ENCODE results near the gene HAX1. TPM values are rescaled to one million over a fixed set of nuclear protein-coding genes. Genes with fewer than 3 reads are reported as not detected.

HAX1 gene
- total and polyA plus RNA-seq, 10 of the 15 experiments (the other 5 are each of a cell fraction or from before 2014, with no cell fraction given): 95.3 to 288 (median 147) TPM

GRCh38 chr1:154324669-154325582, 52.5 kb downstream of the HAX1 start, which contains the start of gene ATP8B2:
Gene ATP8B2, plus strand, starts transcription at chr1:154325525. Its CDS starts 2,617 bp downstream, at chr1:154328142.
- H3K4me1 ChIP-seq (ENCODE audit: control insufficient read depth, insufficient read depth, low read length): peaks cover 23% of the 10 kb centered on the region
- DNase-seq (ENCODE audit: low read depth, low spot score) (no peak), ATAC-seq (peak; percentile 74), FAIRE-seq (peak; percentile 66)
- H3K36me3 ChIP-seq (ENCODE audit: control insufficient read depth in 2 of 2, insufficient read depth in 2 of 2, low read length in 1 of 2): no peaks in the 10 kb centered on the region
- no TSS peak for BruUV-seq (replicated peaks)
- CTCF ChIA-PET: interaction anchor here (0.9 to 6.7 kb wide), 13 partner anchors 10 to 222 kb away, joined by 3 to 104 read pairs (median 4); no protein-coding TSS in a partner anchor
- 1% methylated on average over 33 of the region's 56 CpGs for WGBS (ENCODE audit: insufficient coverage, insufficient replicate concordance, low lambda C conversion rate, missing lambda C conversion rate)
- SMC1A ChIA-PET (ENCODE audit: uncharacterized antibody, unreplicated experiment): interaction anchor here (1.1 to 4.2 kb wide), 2 partner anchors 10 to 11 kb away, joined by 4 to 39 read pairs; no protein-coding TSS in a partner anchor
- RAD21 ChIA-PET (ENCODE audit: unreplicated experiment): interaction anchor here (1.0 to 3.8 kb wide), 5 partner anchors 10 to 157 kb away, joined by 3 to 43 read pairs (median 5); no protein-coding TSS in a partner anchor
- H3K9me3 ChIP-seq (replicated peaks; ENCODE audit: control insufficient read depth, insufficient read depth, low read length): no peaks in the 10 kb centered on the region
- POLR2A ChIA-PET: interaction anchor here (0.6 to 1.4 kb wide), 2 partner anchors 10 to 65 kb away, joined by 3 to 5 read pairs; no protein-coding TSS in a partner anchor
- H3K27ac ChIP-seq (ENCODE audit: control insufficient read depth, insufficient read depth): peak within 1 kb of the TSS; percentile 42
- intact Hi-C loops (cut with micrococcal nuclease; ENCODE audit: unreplicated experiment) (loop anchor here (5.0 kb wide), 1 partner anchor 117 kb away; no protein-coding TSS in a partner anchor), in situ Hi-C loops (cut with MboI) (no loop called here)
- H3K4me2 ChIP-seq (ENCODE audit: control insufficient read depth, insufficient read depth): peak within 1 kb of the TSS; percentile 98
- peaks cover 4% of the 10 kb centered on the region for H3K79me2 ChIP-seq (ENCODE audit: control insufficient read depth, insufficient read depth, low read length)
- H3K9ac ChIP-seq (ENCODE audit: control insufficient read depth, insufficient read depth, low read length): peak within 1 kb of the TSS; percentile 68
- peak within 1 kb of the TSS; percentile 91 for H3K4me3 ChIP-seq
- no peaks in the 10 kb centered on the region for H4K20me1 ChIP-seq (ENCODE audit: control insufficient read depth, insufficient read depth)
- no peaks in the 10 kb centered on the region for H3K27me3 ChIP-seq (replicated peaks in 1 of 2; ENCODE audit: control insufficient read depth in 2 of 2, insufficient read depth in 2 of 2, low read length in 1 of 2)
- peak within 1 kb of the TSS; percentile 92 for H2AFZ ChIP-seq (ENCODE audit: control insufficient read depth, low read depth, low read length)
- TF ChIP-seq RELA (IDR thresholded peaks at IDR 0.05; ENCODE audit: borderline replicate concordance, partially characterized antibody): no peak
- TF ChIP-seq PKNOX1 (IDR thresholded peaks at IDR 0.05): no peak
- no peak for TF ChIP-seq STAT1 (conservative IDR thresholded peaks at IDR 0.05)
- TF ChIP-seq HCFC1 (IDR thresholded peaks at IDR 0.05; ENCODE audit: low read length): peak; percentile 40; the same call in 1 of the 2 replicates
- no peak for TF ChIP-seq REST (IDR thresholded peaks at IDR 0.05; ENCODE audit: low read depth, low read length)
- no peak for TF ChIP-seq TARDBP (IDR thresholded peaks at IDR 0.05; ENCODE audit: borderline replicate concordance)
- no peak for TF ChIP-seq BACH1 (IDR thresholded peaks at IDR 0.05; ENCODE audit: borderline replicate concordance)
- TF ChIP-seq EZH2 (IDR thresholded peaks at IDR 0.05; ENCODE audit: borderline replicate concordance, control insufficient read depth, low read depth, low read length): no peak
- TF ChIP-seq RUNX3 (IDR thresholded peaks at IDR 0.05; ENCODE audit: low read length): peak; percentile 63
- 0 out of 2 replicates have a peak, but pooled peaks have one; percentile 10 for TF ChIP-seq MEF2A (IDR thresholded peaks at IDR 0.05; ENCODE audit: insufficient read depth, low read depth, low read length)
- no peak for TF ChIP-seq ZNF274 (IDR thresholded peaks at IDR 0.05; ENCODE audit: insufficient read depth, insufficient read length)
- TF ChIP-seq YY1 (IDR thresholded peaks at IDR 0.05; ENCODE audit: low read depth, low read length): peak; percentile 96
- TF ChIP-seq HSF1 (IDR thresholded peaks at IDR 0.05; ENCODE audit: low read depth, low read length): no peak
- peak; percentile 57; the same call in 1 of the 2 replicates for TF ChIP-seq CREB1 (IDR thresholded peaks at IDR 0.05; ENCODE audit: low read depth)
- TF ChIP-seq EED (IDR thresholded peaks at IDR 0.05; ENCODE audit: low read depth): no peak
- 0 out of 2 replicates have a peak, but pooled peaks have one; percentile 28 for TF ChIP-seq TCF12 (IDR thresholded peaks at IDR 0.05; ENCODE audit: low read depth, low read length)
- TF ChIP-seq MYC (IDR thresholded peaks at IDR 0.05; ENCODE audit: insufficient read depth, insufficient read length, insufficient replicate concordance, low read length, severe bottlenecking): no peak
